ENCODE results near the gene CHST5. TPM values are rescaled to one million over a fixed set of nuclear protein-coding genes. Genes with fewer than 3 reads are reported as not detected.

Gene CHST5
- total and polyA plus RNA-seq, 2 of the 13 experiments (the other 11 are each of a cell fraction or from before 2014, with no cell fraction given): 0.05 TPM; not detected in 1

DNA sequence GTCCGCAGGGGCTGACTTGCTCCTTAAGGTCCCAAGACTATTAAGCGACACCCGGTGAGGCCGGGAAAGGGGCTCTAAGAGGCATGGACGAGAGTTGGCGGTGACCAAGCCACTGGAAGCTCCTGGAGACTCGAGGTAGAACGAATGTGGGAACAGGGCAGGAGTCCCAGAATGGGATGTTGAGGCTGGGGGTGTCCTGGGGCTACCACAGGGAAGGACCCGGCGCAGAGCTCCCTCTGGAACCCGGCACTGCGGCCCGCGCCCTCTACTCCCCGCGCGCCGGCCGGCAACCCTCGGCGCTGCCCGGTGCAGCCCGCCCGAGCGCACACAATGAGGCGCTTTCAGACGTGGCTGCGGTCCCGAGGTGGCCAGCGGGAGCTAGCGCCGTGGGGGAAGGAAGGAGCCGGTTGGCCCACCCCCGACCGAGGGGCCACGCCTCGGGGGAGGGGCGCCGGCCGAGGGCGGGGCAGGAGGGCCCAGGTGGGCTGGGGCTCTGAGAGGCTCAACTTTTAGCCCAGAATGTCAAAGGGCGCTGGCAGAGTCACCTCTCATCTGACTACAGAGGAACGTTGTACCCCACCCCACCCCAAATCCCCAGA, 40.7 kb downstream of the CHST5 start, which contains the start of gene CHST6 (continued):
- no peak for TF ChIP-seq HNF1A (IDR thresholded peaks at IDR 0.05; ENCODE audit: low read depth)
- TF ChIP-seq HNF1A (CRISPR knock-in tag; IDR thresholded peaks at IDR 0.05; ENCODE audit: borderline replicate concordance): no peak; the same call in 1 of the 2 replicates
- TF ChIP-seq ZC3H4 (CRISPR knock-in tag; IDR thresholded peaks at IDR 0.05; ENCODE audit: borderline replicate concordance): no peak
- TF ChIP-seq, protein P1, sequence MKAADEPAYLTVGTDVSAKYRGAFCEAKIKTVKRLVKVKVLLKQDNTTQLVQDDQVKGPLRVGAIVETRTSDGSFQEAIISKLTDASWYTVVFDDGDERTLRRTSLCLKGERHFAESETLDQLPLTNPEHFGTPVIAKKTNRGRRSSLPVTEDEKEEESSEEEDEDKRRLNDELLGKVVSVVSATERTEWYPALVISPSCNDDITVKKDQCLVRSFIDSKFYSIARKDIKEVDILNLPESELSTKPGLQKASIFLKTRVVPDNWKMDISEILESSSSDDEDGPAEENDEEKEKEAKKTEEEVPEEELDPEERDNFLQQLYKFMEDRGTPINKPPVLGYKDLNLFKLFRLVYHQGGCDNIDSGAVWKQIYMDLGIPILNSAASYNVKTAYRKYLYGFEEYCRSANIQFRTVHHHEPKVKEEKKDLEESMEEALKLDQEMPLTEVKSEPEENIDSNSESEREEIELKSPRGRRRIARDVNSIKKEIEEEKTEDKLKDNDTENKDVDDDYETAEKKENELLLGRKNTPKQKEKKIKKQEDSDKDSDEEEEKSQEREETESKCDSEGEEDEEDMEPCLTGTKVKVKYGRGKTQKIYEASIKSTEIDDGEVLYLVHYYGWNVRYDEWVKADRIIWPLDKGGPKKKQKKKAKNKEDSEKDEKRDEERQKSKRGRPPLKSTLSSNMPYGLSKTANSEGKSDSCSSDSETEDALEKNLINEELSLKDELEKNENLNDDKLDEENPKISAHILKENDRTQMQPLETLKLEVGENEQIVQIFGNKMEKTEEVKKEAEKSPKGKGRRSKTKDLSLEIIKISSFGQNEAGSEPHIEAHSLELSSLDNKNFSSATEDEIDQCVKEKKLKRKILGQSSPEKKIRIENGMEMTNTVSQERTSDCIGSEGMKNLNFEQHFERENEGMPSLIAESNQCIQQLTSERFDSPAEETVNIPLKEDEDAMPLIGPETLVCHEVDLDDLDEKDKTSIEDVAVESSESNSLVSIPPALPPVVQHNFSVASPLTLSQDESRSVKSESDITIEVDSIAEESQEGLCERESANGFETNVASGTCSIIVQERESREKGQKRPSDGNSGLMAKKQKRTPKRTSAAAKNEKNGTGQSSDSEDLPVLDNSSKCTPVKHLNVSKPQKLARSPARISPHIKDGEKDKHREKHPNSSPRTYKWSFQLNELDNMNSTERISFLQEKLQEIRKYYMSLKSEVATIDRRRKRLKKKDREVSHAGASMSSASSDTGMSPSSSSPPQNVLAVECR (CRISPR knock-in tag; IDR thresholded peaks at IDR 0.05; ENCODE audit: borderline replicate concordance): peak; percentile 46; the same call in 1 of the 2 replicates
- TF ChIP-seq TGIF2 (CRISPR knock-in tag; IDR thresholded peaks at IDR 0.05): 0 out of 2 replicates have a peak, but pooled peaks have one; percentile 21
- peak; percentile 59 for TF ChIP-seq CCDC6 (CRISPR knock-in tag; IDR thresholded peaks at IDR 0.05)
- TF ChIP-seq, protein P2, sequence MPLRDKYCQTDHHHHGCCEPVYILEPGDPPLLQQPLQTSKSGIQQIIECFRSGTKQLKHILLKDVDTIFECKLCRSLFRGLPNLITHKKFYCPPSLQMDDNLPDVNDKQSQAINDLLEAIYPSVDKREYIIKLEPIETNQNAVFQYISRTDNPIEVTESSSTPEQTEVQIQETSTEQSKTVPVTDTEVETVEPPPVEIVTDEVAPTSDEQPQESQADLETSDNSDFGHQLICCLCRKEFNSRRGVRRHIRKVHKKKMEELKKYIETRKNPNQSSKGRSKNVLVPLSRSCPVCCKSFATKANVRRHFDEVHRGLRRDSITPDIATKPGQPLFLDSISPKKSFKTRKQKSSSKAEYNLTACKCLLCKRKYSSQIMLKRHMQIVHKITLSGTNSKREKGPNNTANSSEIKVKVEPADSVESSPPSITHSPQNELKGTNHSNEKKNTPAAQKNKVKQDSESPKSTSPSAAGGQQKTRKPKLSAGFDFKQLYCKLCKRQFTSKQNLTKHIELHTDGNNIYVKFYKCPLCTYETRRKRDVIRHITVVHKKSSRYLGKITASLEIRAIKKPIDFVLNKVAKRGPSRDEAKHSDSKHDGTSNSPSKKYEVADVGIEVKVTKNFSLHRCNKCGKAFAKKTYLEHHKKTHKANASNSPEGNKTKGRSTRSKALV (CRISPR knock-in tag; IDR thresholded peaks at IDR 0.05): peak; percentile 99
- peak; percentile 52 for TF ChIP-seq ZFY (CRISPR knock-in tag; IDR thresholded peaks at IDR 0.05)
- TF ChIP-seq LRRFIP1 (CRISPR knock-in tag; conservative IDR thresholded peaks at IDR 0.05): no peak
- TF ChIP-seq TFDP1 (CRISPR knock-in tag; IDR thresholded peaks at IDR 0.05; ENCODE audit: borderline replicate concordance): peak; percentile 30; the same call in 1 of the 2 replicates

Measured in HepG2 (cell line).